Measurements from ENCODE around the gene SUSD3.

SUSD3 gene

GRCh38 chr9:93112864-93113389 lies 54.4 kb downstream of the SUSD3 start:
- Histone ChIP-seq H3K4me3 (replicated peaks; ENCODE audit: insufficient read depth, low read length) (no peak overlapping the region), H3K27me3 (ENCODE audit: insufficient read depth, poor library complexity, severe bottlenecking) (no peaks in the 10 kb centered on the region), H3K27ac (replicated peaks) (peak overlapping the region; percentile 81)
- DNase-seq (ENCODE audit: low read depth in 1 of 2, low spot score in 1 of 2), result no peak
- TF ChIP-seq REST (IDR thresholded peaks at IDR 0.05; ENCODE audit: insufficient replicate concordance, low read depth) (no peak), SPI1 (IDR thresholded peaks at IDR 0.05; ENCODE audit: borderline replicate concordance, low read depth) (no peak), GABPA (IDR thresholded peaks at IDR 0.05; ENCODE audit: low read depth) (no peak), POLR2AphosphoS5 (IDR thresholded peaks at IDR 0.05; ENCODE audit: low read depth) (no peak)
- TF ChIP-seq, protein P1, sequence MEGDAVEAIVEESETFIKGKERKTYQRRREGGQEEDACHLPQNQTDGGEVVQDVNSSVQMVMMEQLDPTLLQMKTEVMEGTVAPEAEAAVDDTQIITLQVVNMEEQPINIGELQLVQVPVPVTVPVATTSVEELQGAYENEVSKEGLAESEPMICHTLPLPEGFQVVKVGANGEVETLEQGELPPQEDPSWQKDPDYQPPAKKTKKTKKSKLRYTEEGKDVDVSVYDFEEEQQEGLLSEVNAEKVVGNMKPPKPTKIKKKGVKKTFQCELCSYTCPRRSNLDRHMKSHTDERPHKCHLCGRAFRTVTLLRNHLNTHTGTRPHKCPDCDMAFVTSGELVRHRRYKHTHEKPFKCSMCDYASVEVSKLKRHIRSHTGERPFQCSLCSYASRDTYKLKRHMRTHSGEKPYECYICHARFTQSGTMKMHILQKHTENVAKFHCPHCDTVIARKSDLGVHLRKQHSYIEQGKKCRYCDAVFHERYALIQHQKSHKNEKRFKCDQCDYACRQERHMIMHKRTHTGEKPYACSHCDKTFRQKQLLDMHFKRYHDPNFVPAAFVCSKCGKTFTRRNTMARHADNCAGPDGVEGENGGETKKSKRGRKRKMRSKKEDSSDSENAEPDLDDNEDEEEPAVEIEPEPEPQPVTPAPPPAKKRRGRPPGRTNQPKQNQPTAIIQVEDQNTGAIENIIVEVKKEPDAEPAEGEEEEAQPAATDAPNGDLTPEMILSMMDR (IDR thresholded peaks at IDR 0.05; ENCODE audit: insufficient read depth, low read length), result no peak

DNA sequence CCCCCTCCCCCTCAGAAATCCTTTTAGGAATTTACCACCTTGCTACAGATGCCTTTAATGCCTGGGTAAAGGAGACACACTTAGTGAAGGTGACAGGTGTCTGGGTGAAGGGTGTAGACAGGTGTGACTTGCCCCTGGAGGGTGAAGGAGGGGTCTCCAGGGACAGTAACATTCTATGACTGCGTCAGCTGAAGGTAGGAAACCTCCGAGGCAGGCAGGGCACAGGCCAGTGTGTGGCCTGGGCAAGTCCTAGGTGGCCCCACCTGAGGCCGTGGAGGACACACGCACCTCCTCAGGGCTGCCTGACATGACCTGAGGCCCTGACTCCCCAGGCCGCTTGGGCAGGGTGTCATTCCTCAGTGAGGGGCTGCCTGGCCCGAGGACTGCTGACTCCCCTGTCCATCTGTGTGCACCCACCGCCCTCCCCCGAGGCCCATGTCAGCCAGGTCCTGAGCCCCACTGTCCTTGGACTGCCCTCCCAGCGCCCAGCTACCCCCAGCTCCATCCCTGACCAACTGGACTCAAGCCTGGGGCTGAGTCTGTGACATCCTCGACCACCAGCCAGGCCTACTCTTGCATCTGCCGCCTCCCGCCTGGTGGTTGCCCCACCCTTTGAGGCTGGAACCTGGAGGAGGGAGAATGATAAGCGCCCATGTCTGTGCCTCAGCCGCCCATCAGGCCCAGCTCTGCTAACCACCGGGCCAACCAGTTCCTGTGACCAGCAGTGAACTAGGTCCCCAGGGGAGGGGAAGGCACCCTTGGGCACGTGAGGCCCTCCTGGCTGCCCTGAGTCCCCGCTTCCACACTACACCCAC lies 55.9 kb downstream of the SUSD3 start:
- Histone ChIP-seq H3K27ac (replicated peaks) (peak overlapping the region; percentile 81), H3K4me3 (replicated peaks; ENCODE audit: insufficient read depth, low read length) (no peak overlapping the region), H3K27me3 (ENCODE audit: insufficient read depth, poor library complexity, severe bottlenecking) (no peaks in the 10 kb centered on the region)
- peak in 1 of 2 experiments; percentile 58 for DNase-seq (ENCODE audit: low read depth in 1 of 2, low spot score in 1 of 2)
- TF ChIP-seq POLR2AphosphoS5 (IDR thresholded peaks at IDR 0.05; ENCODE audit: low read depth) (0 out of 2 replicates have a peak, but pooled peaks have one; percentile 23), GABPA (IDR thresholded peaks at IDR 0.05; ENCODE audit: low read depth) (no peak), REST (IDR thresholded peaks at IDR 0.05; ENCODE audit: insufficient replicate concordance, low read depth) (no peak), SPI1 (IDR thresholded peaks at IDR 0.05; ENCODE audit: borderline replicate concordance, low read depth) (no peak)
- TF ChIP-seq, protein P1 (IDR thresholded peaks at IDR 0.05; ENCODE audit: insufficient read depth, low read length), result no peak

GRCh38 chr9:93114984-93115335 lies 56.5 kb downstream of the SUSD3 start:
- DNase-seq (ENCODE audit: low read depth in 1 of 2, low spot score in 1 of 2), result no peak
- no peak overlapping the region for H3K4me3 ChIP-seq (replicated peaks; ENCODE audit: insufficient read depth, low read length)
- no peaks in the 10 kb centered on the region for H3K27me3 ChIP-seq (ENCODE audit: insufficient read depth, poor library complexity, severe bottlenecking)
- H3K27ac ChIP-seq (replicated peaks), result peak overlapping the region; percentile 81
- TF ChIP-seq, protein P1 (IDR thresholded peaks at IDR 0.05; ENCODE audit: insufficient read depth, low read length), result no peak
- TF ChIP-seq SPI1 (IDR thresholded peaks at IDR 0.05; ENCODE audit: borderline replicate concordance, low read depth) (no peak), REST (IDR thresholded peaks at IDR 0.05; ENCODE audit: insufficient replicate concordance, low read depth) (no peak), POLR2AphosphoS5 (IDR thresholded peaks at IDR 0.05; ENCODE audit: low read depth) (no peak), GABPA (IDR thresholded peaks at IDR 0.05; ENCODE audit: low read depth) (no peak)

Data from HL-60 (cell line).